ENCODE measurements around the gene HMCES.
A peak's percentile ranks its signal among the peaks of the same experiment; 100 is the strongest.

The HMCES gene

DNA sequence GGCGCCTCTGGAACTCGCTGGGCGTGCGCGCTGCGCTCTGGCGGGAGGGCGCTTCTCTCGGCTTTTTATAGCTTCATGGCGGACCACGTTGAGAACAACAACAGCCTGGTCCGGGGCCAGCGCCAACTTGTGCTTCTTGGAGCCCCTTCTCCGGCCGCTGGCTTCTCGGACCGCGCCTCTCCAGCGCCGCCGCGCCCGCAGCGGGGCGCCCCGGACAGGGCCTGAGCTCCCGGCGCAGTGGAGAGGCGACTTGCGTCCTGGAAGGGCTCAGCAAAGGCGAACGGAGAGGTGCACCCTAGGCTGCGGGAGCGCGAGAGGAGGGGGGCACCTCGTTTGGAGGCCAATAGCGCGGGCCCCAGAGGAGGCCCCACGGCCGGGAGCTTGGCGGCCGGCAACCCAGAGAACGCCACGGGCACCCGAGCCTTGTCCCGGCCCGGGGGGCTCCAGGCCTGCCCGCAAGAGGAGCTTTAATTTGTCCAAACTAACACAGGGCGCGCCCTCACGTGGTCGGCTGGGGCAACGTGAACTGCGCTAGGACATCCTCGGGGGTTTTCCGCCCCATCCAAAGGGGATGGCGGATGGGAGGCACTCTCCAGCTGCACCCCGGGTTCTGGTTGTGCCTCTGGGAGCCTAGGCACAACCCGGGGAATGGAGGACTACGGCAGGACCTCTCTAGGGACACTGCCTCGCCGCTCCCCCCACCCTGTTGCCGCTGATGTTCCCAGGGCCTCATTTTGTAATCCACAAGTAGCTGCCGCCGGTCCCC is 37.8 kb downstream of the HMCES start:
- ATAC-seq: peak; percentile 59
- no peak for TF ChIP-seq BACH2 (CRISPR knock-in tag; IDR thresholded peaks at IDR 0.05; ENCODE audit: borderline replicate concordance)
- TF ChIP-seq GLIS3 (CRISPR knock-in tag; IDR thresholded peaks at IDR 0.05): peak; percentile 60; the same call in 1 of the 2 replicates
- TF ChIP-seq, protein P1, sequence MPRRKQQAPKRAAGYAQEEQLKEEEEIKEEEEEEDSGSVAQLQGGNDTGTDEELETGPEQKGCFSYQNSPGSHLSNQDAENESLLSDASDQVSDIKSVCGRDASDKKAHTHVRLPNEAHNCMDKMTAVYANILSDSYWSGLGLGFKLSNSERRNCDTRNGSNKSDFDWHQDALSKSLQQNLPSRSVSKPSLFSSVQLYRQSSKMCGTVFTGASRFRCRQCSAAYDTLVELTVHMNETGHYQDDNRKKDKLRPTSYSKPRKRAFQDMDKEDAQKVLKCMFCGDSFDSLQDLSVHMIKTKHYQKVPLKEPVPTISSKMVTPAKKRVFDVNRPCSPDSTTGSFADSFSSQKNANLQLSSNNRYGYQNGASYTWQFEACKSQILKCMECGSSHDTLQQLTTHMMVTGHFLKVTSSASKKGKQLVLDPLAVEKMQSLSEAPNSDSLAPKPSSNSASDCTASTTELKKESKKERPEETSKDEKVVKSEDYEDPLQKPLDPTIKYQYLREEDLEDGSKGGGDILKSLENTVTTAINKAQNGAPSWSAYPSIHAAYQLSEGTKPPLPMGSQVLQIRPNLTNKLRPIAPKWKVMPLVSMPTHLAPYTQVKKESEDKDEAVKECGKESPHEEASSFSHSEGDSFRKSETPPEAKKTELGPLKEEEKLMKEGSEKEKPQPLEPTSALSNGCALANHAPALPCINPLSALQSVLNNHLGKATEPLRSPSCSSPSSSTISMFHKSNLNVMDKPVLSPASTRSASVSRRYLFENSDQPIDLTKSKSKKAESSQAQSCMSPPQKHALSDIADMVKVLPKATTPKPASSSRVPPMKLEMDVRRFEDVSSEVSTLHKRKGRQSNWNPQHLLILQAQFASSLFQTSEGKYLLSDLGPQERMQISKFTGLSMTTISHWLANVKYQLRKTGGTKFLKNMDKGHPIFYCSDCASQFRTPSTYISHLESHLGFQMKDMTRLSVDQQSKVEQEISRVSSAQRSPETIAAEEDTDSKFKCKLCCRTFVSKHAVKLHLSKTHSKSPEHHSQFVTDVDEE (CRISPR knock-in tag; IDR thresholded peaks at IDR 0.05): 0 out of 2 replicates have a peak, but pooled peaks have one; percentile 52
- TF ChIP-seq ZNF565 (CRISPR knock-in tag; conservative IDR thresholded peaks at IDR 0.05; ENCODE audit: low read depth): 0 out of 2 replicates have a peak, but pooled peaks have one; percentile 39
- TF ChIP-seq ZFP3 (CRISPR knock-in tag; IDR thresholded peaks at IDR 0.05): no peak
- TF ChIP-seq ESRRG (CRISPR knock-in tag; IDR thresholded peaks at IDR 0.05): no peak
- TF ChIP-seq ZNF8 (CRISPR knock-in tag; IDR thresholded peaks at IDR 0.05): no peak
- no peak for TF ChIP-seq PPARA (CRISPR knock-in tag; IDR thresholded peaks at IDR 0.05; ENCODE audit: borderline replicate concordance)

DNA sequence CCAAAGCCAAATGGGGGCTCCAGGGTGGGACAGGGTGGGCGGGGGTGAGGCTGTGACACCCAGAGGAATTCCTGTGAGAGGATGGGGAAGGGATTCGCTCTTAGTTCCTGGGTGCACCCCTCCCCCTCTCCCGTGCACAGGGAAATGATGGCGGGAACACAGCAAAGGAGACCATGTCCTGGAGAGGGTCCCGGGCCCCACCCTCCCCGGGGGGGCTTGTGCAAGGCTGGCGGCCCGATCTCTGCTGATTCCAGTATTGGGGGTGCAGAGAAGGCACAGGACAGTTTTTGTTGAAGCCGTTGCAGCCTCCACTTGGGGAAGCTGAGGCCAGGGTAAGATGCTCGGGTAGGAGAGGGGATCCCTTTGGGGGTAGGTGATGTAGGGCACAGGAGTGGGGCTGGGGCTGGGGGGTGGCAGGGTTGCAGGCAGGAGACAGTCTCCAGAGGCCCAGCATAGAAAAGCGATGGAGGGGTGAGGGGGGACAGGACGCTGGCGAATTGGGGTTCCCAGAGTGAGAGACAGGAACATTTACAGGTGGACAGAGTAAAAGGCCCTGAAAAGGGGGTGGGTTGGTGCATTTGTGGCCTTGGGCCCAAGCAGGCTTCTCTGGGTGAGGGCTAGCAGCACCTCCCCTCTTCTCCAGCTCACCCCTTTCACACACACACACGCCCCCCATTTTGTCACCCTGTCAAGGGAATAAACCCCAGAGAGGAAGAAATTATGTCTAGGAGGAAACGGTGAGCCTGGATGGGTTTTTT is 38.5 kb downstream of the HMCES start:
- no peak for TF ChIP-seq GLIS3 (CRISPR knock-in tag; IDR thresholded peaks at IDR 0.05)
- no peak for TF ChIP-seq CSDC2 (CRISPR knock-in tag; IDR thresholded peaks at IDR 0.05)
- no peak for TF ChIP-seq TCF4 (CRISPR knock-in tag; IDR thresholded peaks at IDR 0.05; ENCODE audit: borderline replicate concordance)
- TF ChIP-seq, protein P2, sequence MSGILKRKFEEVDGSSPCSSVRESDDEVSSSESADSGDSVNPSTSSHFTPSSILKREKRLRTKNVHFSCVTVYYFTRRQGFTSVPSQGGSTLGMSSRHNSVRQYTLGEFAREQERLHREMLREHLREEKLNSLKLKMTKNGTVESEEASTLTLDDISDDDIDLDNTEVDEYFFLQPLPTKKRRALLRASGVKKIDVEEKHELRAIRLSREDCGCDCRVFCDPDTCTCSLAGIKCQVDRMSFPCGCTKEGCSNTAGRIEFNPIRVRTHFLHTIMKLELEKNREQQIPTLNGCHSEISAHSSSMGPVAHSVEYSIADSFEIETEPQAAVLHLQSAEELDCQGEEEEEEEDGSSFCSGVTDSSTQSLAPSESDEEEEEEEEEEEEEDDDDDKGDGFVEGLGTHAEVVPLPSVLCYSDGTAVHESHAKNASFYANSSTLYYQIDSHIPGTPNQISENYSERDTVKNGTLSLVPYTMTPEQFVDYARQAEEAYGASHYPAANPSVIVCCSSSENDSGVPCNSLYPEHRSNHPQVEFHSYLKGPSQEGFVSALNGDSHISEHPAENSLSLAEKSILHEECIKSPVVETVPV (CRISPR knock-in tag; IDR thresholded peaks at IDR 0.05): no peak
- no peak for TF ChIP-seq OSR1 (CRISPR knock-in tag; IDR thresholded peaks at IDR 0.05)
- TF ChIP-seq SNAI2 (CRISPR knock-in tag; IDR thresholded peaks at IDR 0.05): no peak
- TF ChIP-seq TOX (CRISPR knock-in tag; IDR thresholded peaks at IDR 0.05; ENCODE audit: borderline replicate concordance): no peak
- no peak for TF ChIP-seq PPARA (CRISPR knock-in tag; IDR thresholded peaks at IDR 0.05; ENCODE audit: borderline replicate concordance)
- no peak for TF ChIP-seq ISL1 (CRISPR knock-in tag; IDR thresholded peaks at IDR 0.05)
- ATAC-seq: no peak

DNA sequence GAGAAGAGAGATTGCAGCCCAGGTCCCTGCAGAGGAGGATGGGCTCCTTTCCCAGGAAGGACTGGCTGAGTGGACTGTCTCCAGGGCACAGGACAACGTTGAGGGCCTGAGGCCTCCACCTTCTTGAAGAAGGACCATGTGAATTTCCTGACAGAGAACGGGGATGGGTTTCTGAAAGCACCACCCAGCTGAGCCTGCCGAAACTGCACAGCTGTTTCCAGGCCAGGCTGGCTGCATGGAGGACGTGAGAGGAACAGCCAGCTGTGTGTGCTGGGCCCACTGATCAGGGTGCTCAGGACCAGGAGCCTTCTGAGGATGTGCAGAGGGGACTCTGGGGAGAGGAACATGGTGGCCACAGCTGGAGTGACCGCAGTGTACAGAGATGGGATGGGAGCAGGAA is 39.2 kb downstream of the HMCES start:
- no peak for TF ChIP-seq PPARA (CRISPR knock-in tag; IDR thresholded peaks at IDR 0.05; ENCODE audit: borderline replicate concordance)
- TF ChIP-seq TCF4 (CRISPR knock-in tag; IDR thresholded peaks at IDR 0.05; ENCODE audit: borderline replicate concordance): no peak
- TF ChIP-seq, protein P3, sequence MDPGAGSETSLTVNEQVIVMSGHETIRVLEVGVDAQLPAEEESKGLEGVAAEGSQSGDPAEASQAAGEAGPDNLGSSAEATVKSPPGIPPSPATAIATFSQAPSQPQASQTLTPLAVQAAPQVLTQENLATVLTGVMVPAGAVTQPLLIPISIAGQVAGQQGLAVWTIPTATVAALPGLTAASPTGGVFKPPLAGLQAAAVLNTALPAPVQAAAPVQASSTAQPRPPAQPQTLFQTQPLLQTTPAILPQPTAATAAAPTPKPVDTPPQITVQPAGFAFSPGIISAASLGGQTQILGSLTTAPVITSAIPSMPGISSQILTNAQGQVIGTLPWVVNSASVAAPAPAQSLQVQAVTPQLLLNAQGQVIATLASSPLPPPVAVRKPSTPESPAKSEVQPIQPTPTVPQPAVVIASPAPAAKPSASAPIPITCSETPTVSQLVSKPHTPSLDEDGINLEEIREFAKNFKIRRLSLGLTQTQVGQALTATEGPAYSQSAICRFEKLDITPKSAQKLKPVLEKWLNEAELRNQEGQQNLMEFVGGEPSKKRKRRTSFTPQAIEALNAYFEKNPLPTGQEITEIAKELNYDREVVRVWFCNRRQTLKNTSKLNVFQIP (CRISPR knock-in tag; IDR thresholded peaks at IDR 0.05; ENCODE audit: borderline replicate concordance, low read depth): no peak
- TF ChIP-seq, protein P4, sequence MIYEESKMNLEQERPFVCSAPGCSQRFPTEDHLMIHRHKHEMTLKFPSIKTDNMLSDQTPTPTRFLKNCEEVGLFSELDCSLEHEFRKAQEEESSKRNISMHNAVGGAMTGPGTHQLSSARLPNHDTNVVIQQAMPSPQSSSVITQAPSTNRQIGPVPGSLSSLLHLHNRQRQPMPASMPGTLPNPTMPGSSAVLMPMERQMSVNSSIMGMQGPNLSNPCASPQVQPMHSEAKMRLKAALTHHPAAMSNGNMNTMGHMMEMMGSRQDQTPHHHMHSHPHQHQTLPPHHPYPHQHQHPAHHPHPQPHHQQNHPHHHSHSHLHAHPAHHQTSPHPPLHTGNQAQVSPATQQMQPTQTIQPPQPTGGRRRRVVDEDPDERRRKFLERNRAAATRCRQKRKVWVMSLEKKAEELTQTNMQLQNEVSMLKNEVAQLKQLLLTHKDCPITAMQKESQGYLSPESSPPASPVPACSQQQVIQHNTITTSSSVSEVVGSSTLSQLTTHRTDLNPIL (CRISPR knock-in tag; IDR thresholded peaks at IDR 0.05; ENCODE audit: low read depth): no peak
- TF ChIP-seq ZNF565 (CRISPR knock-in tag; conservative IDR thresholded peaks at IDR 0.05; ENCODE audit: low read depth): no peak
- TF ChIP-seq, protein P5, sequence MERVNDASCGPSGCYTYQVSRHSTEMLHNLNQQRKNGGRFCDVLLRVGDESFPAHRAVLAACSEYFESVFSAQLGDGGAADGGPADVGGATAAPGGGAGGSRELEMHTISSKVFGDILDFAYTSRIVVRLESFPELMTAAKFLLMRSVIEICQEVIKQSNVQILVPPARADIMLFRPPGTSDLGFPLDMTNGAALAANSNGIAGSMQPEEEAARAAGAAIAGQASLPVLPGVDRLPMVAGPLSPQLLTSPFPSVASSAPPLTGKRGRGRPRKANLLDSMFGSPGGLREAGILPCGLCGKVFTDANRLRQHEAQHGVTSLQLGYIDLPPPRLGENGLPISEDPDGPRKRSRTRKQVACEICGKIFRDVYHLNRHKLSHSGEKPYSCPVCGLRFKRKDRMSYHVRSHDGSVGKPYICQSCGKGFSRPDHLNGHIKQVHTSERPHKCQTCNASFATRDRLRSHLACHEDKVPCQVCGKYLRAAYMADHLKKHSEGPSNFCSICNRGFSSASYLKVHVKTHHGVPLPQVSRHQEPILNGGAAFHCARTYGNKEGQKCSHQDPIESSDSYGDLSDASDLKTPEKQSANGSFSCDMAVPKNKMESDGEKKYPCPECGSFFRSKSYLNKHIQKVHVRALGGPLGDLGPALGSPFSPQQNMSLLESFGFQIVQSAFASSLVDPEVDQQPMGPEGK (CRISPR knock-in tag; IDR thresholded peaks at IDR 0.05; ENCODE audit: borderline replicate concordance): no peak
- TF ChIP-seq, protein P2 (CRISPR knock-in tag; IDR thresholded peaks at IDR 0.05): no peak
- no peak for ATAC-seq

Measured in SK-N-SH treated with all-trans-retinoic acid at 6 μM for 48 hours (cell line).